SK-N-SH treated with all-trans-retinoic acid at 6 μM for 48 hours (cell line): ENCODE results near the gene FKBP3.

ENCODE experiments used
- ATAC-seq: fragments of 200-7000 bp; cut with Tn5 transposase; 3 replicates; pipeline ENCODE4 v1.9.1; 2020; ENCODE audit warnings: mild to moderate bottlenecking, moderate library complexity
- ARNTL ChIP-seq: fragments of 450-650 bp; formaldehyde crosslinking; IDR thresholded peaks from 2 replicates; pipeline ENCODE4 v1.5.0; 2020; ENCODE audit warnings: low read depth, mild to moderate bottlenecking, moderate library complexity, borderline replicate concordance
- BACH2 ChIP-seq: fragments of 250-450 bp; sonication (Bioruptor Pico); IDR thresholded peaks from 2 replicates; pipeline ENCODE4 v1.9.0; 2021; ENCODE audit warnings: mild to moderate bottlenecking, borderline replicate concordance
- CSDC2 ChIP-seq: fragments of 250-450 bp; sonication (Bioruptor Pico); IDR thresholded peaks from 2 replicates; pipeline ENCODE4 v1.5.0; 2020; ENCODE audit warnings: mild to moderate bottlenecking, moderate library complexity
- CSRNP3 ChIP-seq: fragments of 250-450 bp; sonication (Bioruptor Pico); IDR thresholded peaks from 2 replicates; pipeline ENCODE4 v1.5.1; 2021; ENCODE audit warnings: mild to moderate bottlenecking, moderate library complexity
- ESRRG ChIP-seq: fragments of 250-450 bp; sonication (Bioruptor Pico); IDR thresholded peaks from 2 replicates; pipeline ENCODE4 v1.6.1; 2021; ENCODE audit warnings: mild to moderate bottlenecking
- GLIS3 ChIP-seq: fragments of 250-450 bp; sonication (Bioruptor Pico); IDR thresholded peaks from 2 replicates; pipeline ENCODE4 v1.5.0; 2020; ENCODE audit warnings: mild to moderate bottlenecking, moderate library complexity
- ISL1 ChIP-seq: fragments of 250-450 bp; sonication (Bioruptor Pico); IDR thresholded peaks from 2 replicates; pipeline ENCODE4 v2.1.2; 2022; ENCODE audit warnings: mild to moderate bottlenecking, moderate library complexity
- OSR1 ChIP-seq: fragments of 250-450 bp; sonication (Bioruptor Pico); IDR thresholded peaks from 2 replicates; pipeline ENCODE4 v1.8.0; 2022; ENCODE audit warnings: moderate library complexity, mild to moderate bottlenecking, inconsistent platforms
- POU6F1 ChIP-seq: fragments of 250-450 bp; sonication (Bioruptor Pico); IDR thresholded peaks from 2 replicates; pipeline ENCODE4 v1.8.0; 2021; ENCODE audit warnings: low read depth, mild to moderate bottlenecking, moderate library complexity, borderline replicate concordance
- PPARA ChIP-seq: fragments of 250-450 bp; sonication (Bioruptor Pico); IDR thresholded peaks from 2 replicates; pipeline ENCODE4 v1.5.0; 2020; ENCODE audit warnings: mild to moderate bottlenecking, borderline replicate concordance
- RARB ChIP-seq: fragments of 250-450 bp; sonication (Bioruptor Pico); IDR thresholded peaks from 2 replicates; pipeline ENCODE4 v1.8.0; 2021; ENCODE audit warnings: mild to moderate bottlenecking, moderate library complexity
- SNAI2 ChIP-seq: fragments of 250-450 bp; sonication (Bioruptor Pico); IDR thresholded peaks from 2 replicates; pipeline ENCODE4 v1.5.0; 2020; ENCODE audit warnings: mild to moderate bottlenecking, moderate library complexity
- TCF4 ChIP-seq: fragments of 250-450 bp; sonication (Bioruptor Pico); IDR thresholded peaks from 2 replicates; pipeline ENCODE4 v1.8.0; 2021; ENCODE audit warnings: mild to moderate bottlenecking, moderate library complexity, borderline replicate concordance
- TOX ChIP-seq: fragments of 250-450 bp; sonication (Bioruptor Pico); IDR thresholded peaks from 2 replicates; pipeline ENCODE4 v1.8.0; 2021; ENCODE audit warnings: mild to moderate bottlenecking, moderate library complexity, borderline replicate concordance
- ZFP3 ChIP-seq: fragments of 250-450 bp; sonication (Bioruptor Pico); IDR thresholded peaks from 2 replicates; pipeline ENCODE4 v1.5.0; 2020; ENCODE audit warnings: mild to moderate bottlenecking, moderate library complexity
- ZNF565 ChIP-seq: fragments of 450-650 bp; formaldehyde crosslinking; conservative IDR thresholded peaks from 2 replicates; pipeline ENCODE4 v1.5.0; 2020; ENCODE audit warnings: low read depth, mild to moderate bottlenecking, moderate library complexity
- ZNF70 ChIP-seq: fragments of 450-650 bp; formaldehyde crosslinking; IDR thresholded peaks from 2 replicates; pipeline ENCODE4 v1.5.0; 2020; ENCODE audit warnings: mild to moderate bottlenecking, moderate library complexity
- ZNF8 ChIP-seq: fragments of 450-650 bp; formaldehyde crosslinking; IDR thresholded peaks from 2 replicates; pipeline ENCODE4 v1.5.0; 2020; ENCODE audit warnings: mild to moderate bottlenecking, moderate library complexity
- TF ChIP-seq, protein P1 (sequence below): fragments of 250-450 bp; sonication (Bioruptor Pico); IDR thresholded peaks from 2 replicates; pipeline ENCODE4 v1.8.0; 2020; ENCODE audit warnings: mild to moderate bottlenecking, moderate library complexity, borderline replicate concordance
- TF ChIP-seq, protein P2 (sequence below): fragments of 250-450 bp; sonication (Bioruptor Pico); IDR thresholded peaks from 2 replicates; pipeline ENCODE4 v1.5.1; 2020; ENCODE audit warnings: low read depth, mild to moderate bottlenecking, moderate library complexity
- TF ChIP-seq, protein P3 (sequence below): fragments of 250-450 bp; sonication (Bioruptor Pico); IDR thresholded peaks from 2 replicates; pipeline ENCODE4 v1.5.0; 2020; ENCODE audit warnings: mild to moderate bottlenecking, moderate library complexity

Gene FKBP3

GRCh38 chr14:45118594-45118993 lies 15.7 kb downstream of the FKBP3 start:
- no peak for TF ChIP-seq ZFP3 (CRISPR knock-in tag)
- no peak for TF ChIP-seq TOX (CRISPR knock-in tag)
- no peak for TF ChIP-seq TCF4 (CRISPR knock-in tag)
- TF ChIP-seq, protein P1, sequence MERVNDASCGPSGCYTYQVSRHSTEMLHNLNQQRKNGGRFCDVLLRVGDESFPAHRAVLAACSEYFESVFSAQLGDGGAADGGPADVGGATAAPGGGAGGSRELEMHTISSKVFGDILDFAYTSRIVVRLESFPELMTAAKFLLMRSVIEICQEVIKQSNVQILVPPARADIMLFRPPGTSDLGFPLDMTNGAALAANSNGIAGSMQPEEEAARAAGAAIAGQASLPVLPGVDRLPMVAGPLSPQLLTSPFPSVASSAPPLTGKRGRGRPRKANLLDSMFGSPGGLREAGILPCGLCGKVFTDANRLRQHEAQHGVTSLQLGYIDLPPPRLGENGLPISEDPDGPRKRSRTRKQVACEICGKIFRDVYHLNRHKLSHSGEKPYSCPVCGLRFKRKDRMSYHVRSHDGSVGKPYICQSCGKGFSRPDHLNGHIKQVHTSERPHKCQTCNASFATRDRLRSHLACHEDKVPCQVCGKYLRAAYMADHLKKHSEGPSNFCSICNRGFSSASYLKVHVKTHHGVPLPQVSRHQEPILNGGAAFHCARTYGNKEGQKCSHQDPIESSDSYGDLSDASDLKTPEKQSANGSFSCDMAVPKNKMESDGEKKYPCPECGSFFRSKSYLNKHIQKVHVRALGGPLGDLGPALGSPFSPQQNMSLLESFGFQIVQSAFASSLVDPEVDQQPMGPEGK (CRISPR knock-in tag): no peak
- TF ChIP-seq CSRNP3 (CRISPR knock-in tag): no peak
- no peak for TF ChIP-seq OSR1 (CRISPR knock-in tag)
- no peak for TF ChIP-seq ISL1
- no peak for TF ChIP-seq ESRRG (CRISPR knock-in tag)
- no peak for TF ChIP-seq POU6F1 (CRISPR knock-in tag)
- TF ChIP-seq ZNF8 (CRISPR knock-in tag): no peak
- no peak for ATAC-seq

DNA sequence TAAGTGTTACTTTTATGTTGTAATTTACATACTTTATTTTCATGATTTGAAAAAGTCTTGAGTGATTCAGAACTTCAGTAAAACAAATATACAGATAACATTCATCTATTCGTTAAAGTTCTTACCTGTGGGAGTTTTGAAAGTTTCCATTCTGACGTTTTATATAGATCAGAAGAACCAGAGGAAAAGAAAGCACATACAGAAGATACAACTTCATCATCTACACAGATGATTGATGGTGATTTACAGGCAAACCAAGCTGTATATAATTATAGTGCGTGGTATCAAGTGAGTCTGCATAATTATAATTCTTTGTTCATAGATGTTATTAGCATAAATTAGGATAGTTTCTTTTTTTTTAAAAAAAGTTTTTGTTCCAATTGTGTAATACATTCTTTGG lies 20.0 kb downstream of the FKBP3 start:
- TF ChIP-seq CSDC2 (CRISPR knock-in tag) (no peak), ZFP3 (CRISPR knock-in tag) (no peak), CSRNP3 (CRISPR knock-in tag) (no peak), TOX (CRISPR knock-in tag) (no peak), PPARA (CRISPR knock-in tag) (no peak), GLIS3 (no peak), BACH2 (no peak), RARB (CRISPR knock-in tag) (no peak), ZNF70 (CRISPR knock-in tag) (no peak), ZNF8 (CRISPR knock-in tag) (no peak), ZNF565 (no peak), ESRRG (CRISPR knock-in tag) (no peak)
- no peak for ATAC-seq

DNA sequence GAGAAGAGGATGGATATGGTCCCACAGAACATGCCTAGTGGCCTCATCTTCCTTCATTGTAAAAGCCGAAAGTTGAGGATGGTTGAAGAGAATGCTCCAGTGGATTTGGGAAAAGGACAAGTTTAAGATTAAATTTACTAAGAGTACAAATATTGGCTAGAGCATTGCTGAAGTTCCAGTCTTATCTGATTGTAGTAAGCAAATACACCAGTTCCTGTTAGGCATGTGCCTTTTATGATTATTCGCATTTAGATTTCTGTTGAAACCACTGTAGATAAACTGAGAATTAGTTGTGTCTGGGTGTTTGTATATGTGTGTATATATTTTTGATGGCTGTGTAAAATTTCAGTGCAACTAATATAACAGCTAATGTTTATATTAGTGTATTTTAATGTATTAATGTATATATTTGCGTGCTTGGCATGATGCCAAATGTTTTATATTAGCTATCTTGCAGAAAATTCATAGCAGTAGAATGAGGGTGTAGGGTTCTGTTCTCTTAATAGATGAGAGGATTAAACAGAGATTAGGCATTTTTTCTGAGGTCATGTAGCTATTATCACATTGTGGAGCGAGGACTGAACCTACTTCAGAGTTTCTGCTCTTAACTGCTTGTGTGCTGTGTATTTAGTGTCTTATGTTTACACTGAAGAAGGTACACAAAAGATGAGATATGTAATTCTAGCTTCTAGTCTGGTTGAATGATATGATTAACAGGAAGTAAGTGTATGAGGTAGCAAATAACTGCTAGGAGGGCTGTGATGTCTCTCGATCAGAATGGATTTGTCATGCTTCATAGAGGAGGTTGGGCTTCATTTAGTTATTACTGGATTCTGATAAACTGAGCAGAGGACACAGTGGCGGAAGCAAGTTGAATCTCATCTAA lies 21.1 kb downstream of the FKBP3 start:
- ATAC-seq: no peak; the same call in 2 of the 3 replicates
- no peak for TF ChIP-seq PPARA (CRISPR knock-in tag)
- no peak for TF ChIP-seq ZNF565
- no peak for TF ChIP-seq OSR1 (CRISPR knock-in tag)
- TF ChIP-seq GLIS3: no peak
- TF ChIP-seq, protein P2, sequence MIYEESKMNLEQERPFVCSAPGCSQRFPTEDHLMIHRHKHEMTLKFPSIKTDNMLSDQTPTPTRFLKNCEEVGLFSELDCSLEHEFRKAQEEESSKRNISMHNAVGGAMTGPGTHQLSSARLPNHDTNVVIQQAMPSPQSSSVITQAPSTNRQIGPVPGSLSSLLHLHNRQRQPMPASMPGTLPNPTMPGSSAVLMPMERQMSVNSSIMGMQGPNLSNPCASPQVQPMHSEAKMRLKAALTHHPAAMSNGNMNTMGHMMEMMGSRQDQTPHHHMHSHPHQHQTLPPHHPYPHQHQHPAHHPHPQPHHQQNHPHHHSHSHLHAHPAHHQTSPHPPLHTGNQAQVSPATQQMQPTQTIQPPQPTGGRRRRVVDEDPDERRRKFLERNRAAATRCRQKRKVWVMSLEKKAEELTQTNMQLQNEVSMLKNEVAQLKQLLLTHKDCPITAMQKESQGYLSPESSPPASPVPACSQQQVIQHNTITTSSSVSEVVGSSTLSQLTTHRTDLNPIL (CRISPR knock-in tag): no peak
- TF ChIP-seq ZNF8 (CRISPR knock-in tag): no peak
- no peak for TF ChIP-seq CSRNP3 (CRISPR knock-in tag)
- TF ChIP-seq ZNF70 (CRISPR knock-in tag): no peak
- no peak for TF ChIP-seq ZFP3 (CRISPR knock-in tag)
- no peak for TF ChIP-seq CSDC2 (CRISPR knock-in tag)
- TF ChIP-seq, protein P3, sequence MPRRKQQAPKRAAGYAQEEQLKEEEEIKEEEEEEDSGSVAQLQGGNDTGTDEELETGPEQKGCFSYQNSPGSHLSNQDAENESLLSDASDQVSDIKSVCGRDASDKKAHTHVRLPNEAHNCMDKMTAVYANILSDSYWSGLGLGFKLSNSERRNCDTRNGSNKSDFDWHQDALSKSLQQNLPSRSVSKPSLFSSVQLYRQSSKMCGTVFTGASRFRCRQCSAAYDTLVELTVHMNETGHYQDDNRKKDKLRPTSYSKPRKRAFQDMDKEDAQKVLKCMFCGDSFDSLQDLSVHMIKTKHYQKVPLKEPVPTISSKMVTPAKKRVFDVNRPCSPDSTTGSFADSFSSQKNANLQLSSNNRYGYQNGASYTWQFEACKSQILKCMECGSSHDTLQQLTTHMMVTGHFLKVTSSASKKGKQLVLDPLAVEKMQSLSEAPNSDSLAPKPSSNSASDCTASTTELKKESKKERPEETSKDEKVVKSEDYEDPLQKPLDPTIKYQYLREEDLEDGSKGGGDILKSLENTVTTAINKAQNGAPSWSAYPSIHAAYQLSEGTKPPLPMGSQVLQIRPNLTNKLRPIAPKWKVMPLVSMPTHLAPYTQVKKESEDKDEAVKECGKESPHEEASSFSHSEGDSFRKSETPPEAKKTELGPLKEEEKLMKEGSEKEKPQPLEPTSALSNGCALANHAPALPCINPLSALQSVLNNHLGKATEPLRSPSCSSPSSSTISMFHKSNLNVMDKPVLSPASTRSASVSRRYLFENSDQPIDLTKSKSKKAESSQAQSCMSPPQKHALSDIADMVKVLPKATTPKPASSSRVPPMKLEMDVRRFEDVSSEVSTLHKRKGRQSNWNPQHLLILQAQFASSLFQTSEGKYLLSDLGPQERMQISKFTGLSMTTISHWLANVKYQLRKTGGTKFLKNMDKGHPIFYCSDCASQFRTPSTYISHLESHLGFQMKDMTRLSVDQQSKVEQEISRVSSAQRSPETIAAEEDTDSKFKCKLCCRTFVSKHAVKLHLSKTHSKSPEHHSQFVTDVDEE (CRISPR knock-in tag): no peak
- no peak for TF ChIP-seq SNAI2 (CRISPR knock-in tag)
- TF ChIP-seq BACH2: no peak
- no peak for TF ChIP-seq TOX (CRISPR knock-in tag)
- TF ChIP-seq ARNTL: no peak
- TF ChIP-seq, all 23 proteins: peak for 0
